HEK293 (cell line): ENCODE measurements around the gene GATC.

Experiments
- ZFP69B ChIP-seq: fragments of 450-650 bp; formaldehyde crosslinking; IDR thresholded peaks from 2 replicates; pipeline ENCODE4 v1.5.1; 2016; ENCODE audit warnings: missing biosample characterization, missing genetic modification characterization
- ZNF311 ChIP-seq: fragments of 450-650 bp; formaldehyde crosslinking; IDR thresholded peaks from 2 replicates; pipeline ENCODE4 v1.5.1; 2017; ENCODE audit warnings: missing biosample characterization, missing genetic modification characterization, borderline replicate concordance
- ZNF350 ChIP-seq: fragments of 450-650 bp; formaldehyde crosslinking; IDR thresholded peaks from 2 replicates; pipeline ENCODE4 v1.5.0; 2017; ENCODE audit warnings: missing biosample characterization, mild to moderate bottlenecking, missing genetic modification characterization

The GATC gene

GRCh38 chr12:120508537-120508936 is 62.3 kb downstream of the GATC start (continued):
- TF ChIP-seq ZNF311 (tag by site-specific recombination) (no peak), ZFP69B (tag by site-specific recombination) (no peak), ZNF350 (tag by site-specific recombination) (no peak)
